Right lobe of liver (tissue), 6 donors: ENCODE measurements around the gene CEP72. TPM values are rescaled to one million over a fixed set of nuclear protein-coding genes. Genes with fewer than 3 reads are reported as not detected.

Source experiments
- ATAC-seq, 4 donors: fragments of 200-7000 bp; cut with Tn5 transposase; one replicate each; pipeline ENCODE4 v1.9.1; 2020; ENCODE audit warnings: mild to moderate bottlenecking in 4 of 4, moderate library complexity in 4 of 4
- DNase-seq, 3 donors: peaks; one replicate each; pipeline ENCODE4 v3.0.0-alpha.2; 2020
- H3K27ac ChIP-seq, 3 donors: fragments of 200-600 bp; one replicate each; pipeline ENCODE4 v1.8.0; 2022
- H3K27me3 ChIP-seq, 2 donors: fragments of 200-600 bp; one replicate each; pipeline ENCODE4 v1.8.0; 2022
- H3K36me3 ChIP-seq, 4 donors: fragments of 200-600 bp; sonication (generic) in 1 of 4; one replicate each; pipeline versions ENCODE4 v1.5.1 to v1.8.0; 2017 to 2022; ENCODE audit warnings: control low read depth in 1 of 4
- H3K4me1 ChIP-seq, 4 donors: fragments of 200-600 bp; sonication (generic) in 1 of 4; one replicate each; pipeline versions ENCODE4 v1.5.1 to v1.8.0; 2017 to 2022; ENCODE audit warnings: control low read depth in 1 of 4
- H3K4me3 ChIP-seq, 3 donors: fragments of 200-600 bp; one replicate each; pipeline ENCODE4 v1.8.0; 2022
- H3K9me3 ChIP-seq, 4 donors: fragments of 200-600 bp; sonication (generic) in 1 of 4; one replicate each; pipeline versions ENCODE4 v1.5.1 to v1.8.0; 2017 to 2022; ENCODE audit warnings: control low read depth in 1 of 4
- POLR2A ChIP-seq: fragments of 450-650 bp; IDR thresholded peaks from one replicate; pipeline ENCODE4 v1.6.1; 2017; ENCODE audit warnings: antibody characterized with exemption, mild to moderate bottlenecking
- WGBS: methylation state at CpG from one replicate; pipeline ENCODE4 v1.1.6; 2018; ENCODE audit warnings: low coverage, low lambda C conversion rate; ENCODE audit not compliant: insufficient coverage; ENCODE audit errors: missing lambda C conversion rate; 5-methylcytosine and 5-hydroxymethylcytosine counted together
- intact Hi-C, 2 donors: fragments of 100-400 bp; cut with DNase I; formaldehyde crosslinking; loops; one replicate each; pipeline versions ENCODE4 v1.11.2 to v1.14.1; 2022
- total RNA-seq, 6 experiments: library from RNA; depleted of rRNA in 2 of 6; stranded (reverse); fragments of >200 nt in 2 of 6; fragmentation: NEBNext Ultra II Directional in 3 of 6; extraction: Animal tissue kit (Norgen Biotek cat#: 25700) in 3 of 6; gene quantifications; one replicate each; pipeline versions ENCODE4 v1.1.0 to v1.2.4, GENCODE V29; 2016 to 2023
- TF ChIP-seq, protein P1 (sequence below), 4 donors: fragments of 200-600 bp in 3 of 4; fragments of 450-650 bp in 1 of 4; IDR thresholded peaks; one replicate each; pipeline versions ENCODE4 v1.5.1 to v1.8.0; 2016 to 2022; ENCODE audit warnings: antibody characterized with exemption in 4 of 4, mild to moderate bottlenecking in 2 of 4
- donor health status: DM: no; HTN: yes; CAD: no.
- donor health status: DM: no; HTN: no; CAD: no.
- donor health status: DM: no; HTN: no; CAD: no.
- donor health status: DM: no; HTN: yes; CAD: no.
- donor health status: DM: no; HTN: yes; CAD: no.

CEP72 gene
- total RNA-seq, 6 experiments from 2014 or later = 3.4 to 6.0 (median 4.2) TPM

DNA sequence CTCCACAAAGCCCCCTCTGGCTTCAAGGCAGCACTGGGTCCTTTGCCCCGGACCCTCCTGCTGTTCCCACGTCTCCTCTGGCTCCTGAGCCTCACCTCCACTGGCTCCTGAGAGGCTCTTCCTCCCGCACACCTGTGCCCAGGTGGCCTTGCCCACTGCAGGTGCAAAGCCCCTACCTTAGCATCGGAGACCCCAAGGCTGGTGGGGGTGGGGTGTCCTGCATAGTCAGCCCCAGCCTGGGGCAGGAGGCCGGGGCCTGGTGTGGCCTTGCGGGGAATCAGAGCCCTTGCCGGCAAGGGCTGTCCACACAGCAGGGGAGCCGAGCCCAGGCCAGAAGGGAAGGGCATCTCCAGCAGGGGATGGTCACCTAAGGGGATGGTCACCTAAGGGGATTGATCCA lies 41.3 kb upstream of the CEP72 start:
- ATAC-seq (no peak), DNase-seq (no peak)
- Histone ChIP-seq H3K9me3 (no peaks in the 10 kb centered on the region), H3K27me3 (no peaks in the 10 kb centered on the region), H3K36me3 (no peaks in the 10 kb centered on the region), H3K4me1 (no peaks in the 10 kb centered on the region), H3K4me3 (no peak overlapping the region), H3K27ac (no peak overlapping the region)
- intact Hi-C loops = no loop called here
- TF ChIP-seq, protein P1, sequence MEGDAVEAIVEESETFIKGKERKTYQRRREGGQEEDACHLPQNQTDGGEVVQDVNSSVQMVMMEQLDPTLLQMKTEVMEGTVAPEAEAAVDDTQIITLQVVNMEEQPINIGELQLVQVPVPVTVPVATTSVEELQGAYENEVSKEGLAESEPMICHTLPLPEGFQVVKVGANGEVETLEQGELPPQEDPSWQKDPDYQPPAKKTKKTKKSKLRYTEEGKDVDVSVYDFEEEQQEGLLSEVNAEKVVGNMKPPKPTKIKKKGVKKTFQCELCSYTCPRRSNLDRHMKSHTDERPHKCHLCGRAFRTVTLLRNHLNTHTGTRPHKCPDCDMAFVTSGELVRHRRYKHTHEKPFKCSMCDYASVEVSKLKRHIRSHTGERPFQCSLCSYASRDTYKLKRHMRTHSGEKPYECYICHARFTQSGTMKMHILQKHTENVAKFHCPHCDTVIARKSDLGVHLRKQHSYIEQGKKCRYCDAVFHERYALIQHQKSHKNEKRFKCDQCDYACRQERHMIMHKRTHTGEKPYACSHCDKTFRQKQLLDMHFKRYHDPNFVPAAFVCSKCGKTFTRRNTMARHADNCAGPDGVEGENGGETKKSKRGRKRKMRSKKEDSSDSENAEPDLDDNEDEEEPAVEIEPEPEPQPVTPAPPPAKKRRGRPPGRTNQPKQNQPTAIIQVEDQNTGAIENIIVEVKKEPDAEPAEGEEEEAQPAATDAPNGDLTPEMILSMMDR (IDR thresholded peaks at IDR 0.05) = no peak
- 67% methylated on average over 2 of the region's 8 CpGs for WGBS

- no peaks in the 10 kb centered on the region for H3K27me3 ChIP-seq
- intact Hi-C loops = no loop called here
- no peaks in the 10 kb centered on the region for H3K9me3 ChIP-seq
- no peak overlapping the region for H3K27ac ChIP-seq
- no peaks in the 10 kb centered on the region for H3K4me1 ChIP-seq
- no peaks in the 10 kb centered on the region for H3K36me3 ChIP-seq
- no peak for ATAC-seq
- TF ChIP-seq, protein P1 (IDR thresholded peaks at IDR 0.05) = no peak
- TF ChIP-seq POLR2A = no peak
- H3K4me3 ChIP-seq = no peak overlapping the region
- WGBS = 100% methylated on average over 1 of the region's 13 CpGs
- DNase-seq = no peak
Observed at GRCh38 chr5:571791-572190, 40.3 kb upstream of the CEP72 start.

GRCh38 chr5:572398-573019 lies 39.6 kb upstream of the CEP72 start:
- intact Hi-C loops = no loop called here
- Histone ChIP-seq H3K4me1 (no peaks in the 10 kb centered on the region), H3K9me3 (no peaks in the 10 kb centered on the region), H3K4me3 (no peak overlapping the region), H3K36me3 (no peaks in the 10 kb centered on the region), H3K27ac (no peak overlapping the region), H3K27me3 (no peaks in the 10 kb centered on the region)
- ATAC-seq (no peak), DNase-seq (no peak)
- 47% methylated on average over 13 of the region's 14 CpGs for WGBS
- TF ChIP-seq, protein P1 (IDR thresholded peaks at IDR 0.05) = no peak
- no peak for TF ChIP-seq POLR2A

DNA sequence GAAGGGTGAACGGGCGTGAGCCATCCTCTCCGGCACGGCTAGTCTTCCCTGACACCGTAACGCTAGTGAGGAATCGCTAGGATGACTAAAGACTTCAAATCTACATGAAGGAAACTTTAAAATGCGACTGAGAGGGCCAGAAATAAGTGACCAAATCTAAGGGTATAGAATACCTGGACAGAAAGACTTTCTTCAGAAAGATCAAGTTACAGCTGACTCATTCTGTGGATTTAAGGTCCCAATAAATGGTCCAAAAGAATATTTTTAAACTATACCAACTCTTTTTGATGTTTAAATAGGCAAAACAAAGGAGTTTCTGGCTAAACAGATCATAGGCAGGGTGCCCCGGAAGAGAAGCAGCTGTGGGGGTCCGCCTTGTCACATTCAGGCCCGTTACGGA lies 38.9 kb upstream of the CEP72 start:
- Histone ChIP-seq H3K27ac (no peak overlapping the region), H3K27me3 (no peaks in the 10 kb centered on the region), H3K4me3 (no peak overlapping the region), H3K36me3 (no peaks in the 10 kb centered on the region), H3K9me3 (no peaks in the 10 kb centered on the region), H3K4me1 (no peaks in the 10 kb centered on the region)
- TF ChIP-seq, protein P1 (IDR thresholded peaks at IDR 0.05) = no peak
- no peak for TF ChIP-seq POLR2A
- WGBS = 75% methylated on average over 12 of the region's 12 CpGs
- intact Hi-C loops = no loop called here
- ATAC-seq = no peak
- DNase-seq = no peak

DNA sequence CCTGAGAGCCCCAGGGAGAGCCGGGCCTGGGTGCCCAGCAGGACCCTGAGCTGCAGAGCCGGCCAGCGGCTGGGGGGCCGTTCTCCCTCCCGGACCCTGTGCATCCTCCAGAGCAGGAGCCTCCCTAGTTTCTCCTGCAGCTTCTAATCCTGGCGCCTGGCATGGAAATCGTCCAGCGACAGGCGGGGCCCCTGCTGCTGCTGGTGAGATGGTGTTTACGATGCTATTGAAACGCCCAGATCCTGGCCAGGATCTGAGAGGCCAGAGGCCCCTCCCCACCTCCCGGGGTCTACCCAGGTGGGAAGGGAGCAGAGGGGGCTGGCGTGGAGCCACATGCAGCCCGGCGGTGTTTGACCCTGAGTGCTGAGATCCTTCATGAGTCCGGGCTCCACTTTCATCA lies 38.2 kb upstream of the CEP72 start:
- no peaks in the 10 kb centered on the region for H3K4me1 ChIP-seq
- intact Hi-C loops = no loop called here
- H3K27ac ChIP-seq = no peak overlapping the region
- H3K4me3 ChIP-seq = no peak overlapping the region
- WGBS = 24% methylated on average over 9 of the region's 16 CpGs
- no peaks in the 10 kb centered on the region for H3K36me3 ChIP-seq
- DNase-seq (no peak), ATAC-seq (no peak)
- H3K9me3 ChIP-seq = no peaks in the 10 kb centered on the region
- no peaks in the 10 kb centered on the region for H3K27me3 ChIP-seq
- TF ChIP-seq, protein P1 (IDR thresholded peaks at IDR 0.05) = no peak
- no peak for TF ChIP-seq POLR2A
